ENCODE results near the gene PNLIPRP3.
"Not testable (repeated sequence)": the region's sequence is repeated elsewhere in the genome, so short reads cannot be mapped to it uniquely, and the experiment has no call there.

PNLIPRP3 gene

GRCh38 chr10:116427671-116428070, at the start of gene PNLIPRP3:
Gene PNLIPRP3, plus strand, starts transcription at chr10:116427847. Its CDS starts 166 bp downstream, at chr10:116428013.
- in situ Hi-C loops (cut with MboI; ENCODE audit: low sequenced_read_pairs), result no loop called here

GRCh38 chr10:116382290-116382689, 45.4 kb upstream of the PNLIPRP3 start:
- in situ Hi-C loops (cut with MboI; ENCODE audit: low sequenced_read_pairs), result no loop called here

GRCh38 chr10:116385311-116385710, 42.3 kb upstream of the PNLIPRP3 start:
- in situ Hi-C loops (cut with MboI; ENCODE audit: low sequenced_read_pairs), result no loop called here

- in situ Hi-C loops (cut with MboI; ENCODE audit: low sequenced_read_pairs), result no loop called here
These were observed 41.4 kb upstream of the PNLIPRP3 start for GRCh38 chr10:116385994-116386809.

GRCh38 chr10:116393246-116393831, 34.3 kb upstream of the PNLIPRP3 start:
- in situ Hi-C loops (cut with MboI; ENCODE audit: low sequenced_read_pairs), result not testable (repeated sequence)

- in situ Hi-C loops (cut with MboI; ENCODE audit: low sequenced_read_pairs), result no loop called here
These were observed 32.2 kb upstream of the PNLIPRP3 start for GRCh38 chr10:116395223-116395985.

GRCh38 chr10:116398224-116398623, 29.4 kb upstream of the PNLIPRP3 start:
- in situ Hi-C loops (cut with MboI; ENCODE audit: low sequenced_read_pairs), result no loop called here

GRCh38 chr10:116402858-116403257, 24.8 kb upstream of the PNLIPRP3 start:
- in situ Hi-C loops (cut with MboI; ENCODE audit: low sequenced_read_pairs), result no loop called here

- in situ Hi-C loops (cut with MboI; ENCODE audit: low sequenced_read_pairs), result no loop called here
These were observed 23.9 kb upstream of the PNLIPRP3 start for GRCh38 chr10:116403740-116404250.

GRCh38 chr10:116408719-116409118, 18.9 kb upstream of the PNLIPRP3 start:
- in situ Hi-C loops (cut with MboI; ENCODE audit: low sequenced_read_pairs), result no loop called here

- in situ Hi-C loops (cut with MboI; ENCODE audit: low sequenced_read_pairs), result no loop called here
These were observed 17.3 kb upstream of the PNLIPRP3 start for GRCh38 chr10:116410351-116410750.

- in situ Hi-C loops (cut with MboI; ENCODE audit: low sequenced_read_pairs), result no loop called here
These were observed 9.8 kb upstream of the PNLIPRP3 start for GRCh38 chr10:116417821-116418220.

- in situ Hi-C loops (cut with MboI; ENCODE audit: low sequenced_read_pairs), result no loop called here
These were observed 9.3 kb upstream of the PNLIPRP3 start for GRCh38 chr10:116418389-116418788.

GRCh38 chr10:116421815-116422214, 5.8 kb upstream of the PNLIPRP3 start:
- in situ Hi-C loops (cut with MboI; ENCODE audit: low sequenced_read_pairs), result no loop called here

GRCh38 chr10:116429288-116429977, 1.8 kb downstream of the PNLIPRP3 start:
- in situ Hi-C loops (cut with MboI; ENCODE audit: low sequenced_read_pairs), result no loop called here

GRCh38 chr10:116430288-116430687, 2.6 kb downstream of the PNLIPRP3 start:
- in situ Hi-C loops (cut with MboI; ENCODE audit: low sequenced_read_pairs), result no loop called here

GRCh38 chr10:116431598-116431997, 4.0 kb downstream of the PNLIPRP3 start:
- in situ Hi-C loops (cut with MboI; ENCODE audit: low sequenced_read_pairs), result no loop called here

GRCh38 chr10:116437076-116437692, 9.5 kb downstream of the PNLIPRP3 start:
- in situ Hi-C loops (cut with MboI; ENCODE audit: low sequenced_read_pairs), result no loop called here

- in situ Hi-C loops (cut with MboI; ENCODE audit: low sequenced_read_pairs), result no loop called here
These were observed 12.8 kb downstream of the PNLIPRP3 start for GRCh38 chr10:116440330-116441030.

Data from hTERT RPE-1 (cell line).